HepG2 (cell line): ENCODE results near the gene NDFIP2. TPM values are rescaled to one million over a fixed set of nuclear protein-coding genes. Genes with fewer than 3 reads are reported as not detected.

Experiments used
- ATAC-seq: fragments of 200-7000 bp; cut with Tn5 transposase; 3 replicates; pipeline ENCODE4 v1.9.1; 2020; ENCODE audit warnings: mild to moderate bottlenecking, moderate library complexity
- BruUV-seq: library from RNA; stranded (reverse); fragments of 400-500 nt; replicated peaks from 2 replicates; lab custom pipeline; 2021; lab: Mats Ljungman, UMichigan
- CTCF ChIA-PET: fragments of 300-600 bp; formaldehyde crosslinking; extraction: SDS; loops from one replicate; lab custom pipeline; 2021; ENCODE audit warnings: low total read pairs, inconsistent platforms, low intra/inter-chr PET ratio; lab: Yijun Ruan, JAX
- POLR2A ChIA-PET: fragments of 350-600 bp; sonication (Branson Sonifier 250); formaldehyde crosslinking; loops from one replicate; lab custom pipeline; 2020; ENCODE audit warnings: antibody characterized with exemption, inconsistent platforms; lab: Yijun Ruan, JAX
- DNase-seq: peaks from one replicate; pipeline ENCODE4 v3.0.0-alpha.2; 2015; ENCODE audit warnings: low spot score
- FAIRE-seq: peaks from 3 replicates; lab custom pipeline; 2011; peaks lifted over from hg19 to GRCh38; lab: Jason Lieb, UNC
- H2AFZ ChIP-seq: one replicate; pipeline ENCODE4 v1.6.1; 2011; ENCODE audit warnings: low read length, inconsistent platforms
- H3K27ac ChIP-seq: fragments of 300-600 bp; 3 replicates; pipeline ENCODE4 v1.8.0; 2011; ENCODE audit warnings: mixed run types, mild to moderate bottlenecking, mixed read lengths, low read length, inconsistent platforms; ENCODE audit not compliant: insufficient read depth; ENCODE audit errors: extremely low read length
- H3K27me3 ChIP-seq, 2 experiments: fragments of 200-600 bp in 1 of 2; 2 replicates in 1 of 2; 3 replicates in 1 of 2; pipeline versions ENCODE4 v1.6.0 to v1.8.0; 2011; ENCODE audit warnings: low read length in 2 of 2, mild to moderate bottlenecking in 2 of 2, moderate library complexity in 2 of 2, inconsistent platforms in 1 of 2; ENCODE audit not compliant: insufficient read depth in 2 of 2, control insufficient read depth in 1 of 2
- H3K36me3 ChIP-seq, 2 experiments: fragments of 200-600 bp in 1 of 2; replicated peaks in 1 of 2; 2 replicates in 1 of 2; 3 replicates in 1 of 2; pipeline versions ENCODE4 v1.5.1 to v1.8.0; 2011; ENCODE audit warnings: low read length in 2 of 2, inconsistent platforms in 1 of 2; ENCODE audit not compliant: insufficient read depth in 2 of 2, control insufficient read depth in 1 of 2
- H3K4me1 ChIP-seq: 2 replicates; pipeline ENCODE4 v1.5.1; 2012; ENCODE audit warnings: low read length, inconsistent platforms; ENCODE audit not compliant: insufficient read depth
- H3K4me2 ChIP-seq: 2 replicates; pipeline ENCODE4 v1.6.0; 2011; ENCODE audit warnings: low read depth, low read length, inconsistent platforms
- H3K4me3 ChIP-seq, 3 experiments: fragments of 200-600 bp in 1 of 3; sonication (generic), shearing (Covaris generic) in 1 of 3; replicated peaks in 1 of 3; 2 replicates each; pipeline ENCODE4 v1.5.1; 2011 to 2016; ENCODE audit warnings: low read length in 3 of 3, inconsistent platforms in 2 of 3, low read depth in 2 of 3, mild to moderate bottlenecking in 2 of 3, control low read depth in 1 of 3, mixed read lengths in 1 of 3; ENCODE audit not compliant: insufficient read depth in 1 of 3
- H3K79me2 ChIP-seq: one replicate; pipeline ENCODE4 v1.6.1; 2011; ENCODE audit warnings: low read length, inconsistent platforms; ENCODE audit not compliant: insufficient read depth
- H3K9ac ChIP-seq: 2 replicates; pipeline ENCODE4 v1.6.0; 2011; ENCODE audit warnings: mild to moderate bottlenecking, low read depth, low read length, inconsistent platforms; ENCODE audit not compliant: insufficient read depth
- H3K9me3 ChIP-seq: 2 replicates; pipeline ENCODE4 v1.5.1; 2012; ENCODE audit warnings: mild to moderate bottlenecking, low read length
- H4K20me1 ChIP-seq: 2 replicates; pipeline ENCODE4 v1.6.0; 2011; ENCODE audit warnings: inconsistent platforms, mild to moderate bottlenecking, low read length, moderate library complexity; ENCODE audit not compliant: insufficient read depth
- ARNT ChIP-seq: fragments of 450-650 bp; IDR thresholded peaks from 2 replicates; pipeline ENCODE4 v1.6.1; 2017
- CHCHD3 ChIP-seq: sonication (generic); formaldehyde crosslinking; IDR thresholded peaks from 2 replicates; pipeline ENCODE4 v1.8.0; 2022; ENCODE audit warnings: mild to moderate bottlenecking, missing genetic modification reagents, moderate library complexity
- CREB1 ChIP-seq, 2 experiments: fragments of 450-650 bp in 1 of 2; IDR thresholded peaks; 2 replicates each; pipeline ENCODE4 v1.6.1; 2016 to 2017; ENCODE audit warnings: control low read depth in 1 of 2, mild to moderate bottlenecking in 1 of 2, missing compliant biosample characterization in 1 of 2, missing genetic modification characterization in 1 of 2
- NONO ChIP-seq, 2 experiments: fragments of 450-650 bp in 1 of 2; sonication (generic) in 1 of 2; formaldehyde crosslinking in 1 of 2; IDR thresholded peaks in 1 of 2; conservative IDR thresholded peaks in 1 of 2; 2 replicates each; pipeline versions ENCODE4 v1.6.1 to v1.8.0; 2017 to 2022; ENCODE audit warnings: mild to moderate bottlenecking in 1 of 2, missing genetic modification reagents in 1 of 2, moderate library complexity in 1 of 2
- PRDM10 ChIP-seq: sonication (generic); formaldehyde crosslinking; IDR thresholded peaks from 2 replicates; pipeline ENCODE4 v1.4.0; 2020; ENCODE audit warnings: low read depth, missing genetic modification reagents
- RFX1 ChIP-seq: fragments of 450-650 bp; IDR thresholded peaks from 2 replicates; pipeline ENCODE4 v1.6.1; 2017
- ZBTB34 ChIP-seq: sonication (generic); formaldehyde crosslinking; IDR thresholded peaks from 2 replicates; pipeline ENCODE4 v1.8.0; 2022; ENCODE audit warnings: mild to moderate bottlenecking, missing genetic modification reagents
- ZNF276 ChIP-seq: sonication (generic); formaldehyde crosslinking; IDR thresholded peaks from 2 replicates; pipeline ENCODE4 v1.4.0; 2020; ENCODE audit warnings: mild to moderate bottlenecking, low read depth, missing genetic modification reagents
- ZNF281 ChIP-seq: sonication (generic); formaldehyde crosslinking; IDR thresholded peaks from 2 replicates; pipeline ENCODE4 v1.4.0; 2020; ENCODE audit warnings: missing genetic modification reagents, borderline replicate concordance
- ZNF597 ChIP-seq: sonication (generic); formaldehyde crosslinking; IDR thresholded peaks from 2 replicates; pipeline ENCODE4 v1.5.0; 2020; ENCODE audit warnings: missing genetic modification reagents
- ZNF598 ChIP-seq: sonication (generic); formaldehyde crosslinking; IDR thresholded peaks from 2 replicates; pipeline ENCODE4 v1.5.1; 2020; ENCODE audit warnings: mild to moderate bottlenecking, missing genetic modification reagents, borderline replicate concordance
- ZNF850 ChIP-seq: sonication (generic); formaldehyde crosslinking; conservative IDR thresholded peaks from 2 replicates; pipeline ENCODE4 v1.9.0; 2021; ENCODE audit warnings: mild to moderate bottlenecking, missing genetic modification reagents
- in situ Hi-C: cut with HindIII; loops from 2 replicates; pipeline ENCODE4 v1.10.0; 2017; ENCODE audit warnings: low pct_unique_long_range_greater_than_20kb; ENCODE audit not compliant: extremely low pct_ligation_motif_present
- intact Hi-C: fragments of 100-400 bp; cut with micrococcal nuclease; formaldehyde crosslinking; loops from one replicate; pipeline ENCODE4 v1.10.0; 2022; ENCODE audit not compliant: unreplicated experiment
- polyA plus RNA-seq, 8 experiments: library from polyadenylated mRNA; depleted of rRNA in 3 of 8; stranded (reverse) in 7 of 8; unstranded in 1 of 8; fragments of >200 nt; fragmentation: Illumina TruSeq in 4 of 8; extraction: Trizol in 4 of 8; gene quantifications; 2 replicates each; pipeline versions ENCODE4 v1.2.1 to v1.2.3, GENCODE V29; 2011 to 2016; ENCODE audit warnings: low read depth in 4 of 8, missing spikeins in 1 of 8, mixed read lengths in 1 of 8; ENCODE audit not compliant: insufficient read depth in 1 of 8
- total RNA-seq, 5 experiments: library from RNA; depleted of rRNA; stranded (reverse); fragments of >200 nt; fragmentation: Illumina TruSeq; extraction: Trizol; gene quantifications; 2 replicates each; pipeline ENCODE4 v1.2.3, GENCODE V29; 2016; ENCODE audit warnings: low read depth in 1 of 5

Gene NDFIP2
- total and polyA plus RNA-seq, 2 of the 13 experiments (the other 11 are each of a cell fraction or from before 2014, with no cell fraction given), result 23.2 to 32.0 TPM

- FAIRE-seq (no peak), DNase-seq (no peak), ATAC-seq (no peak)
- CTCF ChIA-PET, result no interaction called here
- H2AFZ ChIP-seq, result no peak overlapping the region
- peaks cover 0 to 4% of the 10 kb centered on the region in 2 experiments; a peak in 1 of 5 replicates for H3K36me3 ChIP-seq
- H3K9me3 ChIP-seq, result no peaks in the 10 kb centered on the region
- H3K27me3 ChIP-seq, result no peaks in the 10 kb centered on the region
- H3K4me3 ChIP-seq, result no peak overlapping the region
- POLR2A ChIA-PET, result no interaction called here
- no peak overlapping the region for H3K4me2 ChIP-seq
- no peak overlapping the region for H3K27ac ChIP-seq
- in situ Hi-C loops, result no loop called here
- no peaks in the 10 kb centered on the region for H4K20me1 ChIP-seq
- BruUV-seq, result no TSS peak
- H3K9ac ChIP-seq, result no peak overlapping the region
- peaks cover 2% of the 10 kb centered on the region for H3K79me2 ChIP-seq
- no peaks in the 10 kb centered on the region for H3K4me1 ChIP-seq
- intact Hi-C loops, result no loop called here
- no peak for TF ChIP-seq ARNT
- no peak for TF ChIP-seq NONO (IDR thresholded peaks at IDR 0.05)
- no peak for TF ChIP-seq NONO (CRISPR knock-in tag; conservative IDR thresholded peaks at IDR 0.05)
- no peak for TF ChIP-seq ZNF598 (CRISPR knock-in tag)
- TF ChIP-seq CREB1 (IDR thresholded peaks at IDR 0.05), result no peak
- TF ChIP-seq CREB1 (CRISPR knock-in tag; IDR thresholded peaks at IDR 0.05), result no peak
- no peak for TF ChIP-seq ZNF597 (CRISPR knock-in tag)
- no peak for TF ChIP-seq RFX1
- TF ChIP-seq ZNF281 (CRISPR knock-in tag), result no peak
- TF ChIP-seq ZNF850 (CRISPR knock-in tag), result no peak
- no peak for TF ChIP-seq ZNF276
- TF ChIP-seq ZBTB34, result no peak
- no peak for TF ChIP-seq CHCHD3 (CRISPR knock-in tag)
- TF ChIP-seq PRDM10, result no peak
Measured at GRCh38 chr13:79516595-79516994, 35.6 kb downstream of the NDFIP2 start.
